GM23338 (cell line): ENCODE data around the gene RPL10.

Source experiments
- CTCF ChIP-seq, 2 experiments: fragments of 200-600 bp in 1 of 2; sonication (generic) in 1 of 2; conservative IDR thresholded peaks; 2 replicates each; pipeline versions ENCODE4 v1.5.1 to v1.6.1; 2016 to 2017; ENCODE audit warnings: antibody characterized with exemption in 2 of 2, low read depth in 2 of 2, mild to moderate bottlenecking in 2 of 2, moderate library complexity in 1 of 2
- JUNB ChIP-seq: IDR thresholded peaks from one replicate; pipeline ENCODE4 v1.6.1; 2016; ENCODE audit warnings: antibody characterized with exemption; ENCODE audit not compliant: unreplicated experiment

GRCh38 chrX:154352012-154352401 is 46.2 kb upstream of the RPL10 start:
- no peak for TF ChIP-seq JUNB
- no peak for TF ChIP-seq CTCF (conservative IDR thresholded peaks at IDR 0.05; ENCODE audit: low read depth in 2 of 2)
